ENCODE measurements around the gene PLA2G6. TPM values are rescaled to one million over a fixed set of nuclear protein-coding genes. Genes with fewer than 3 reads are reported as not detected.

The PLA2G6 gene
- total RNA-seq, 6 experiments from 2014 or later = 8.1 to 32.9 (median 19.8) TPM

DNA sequence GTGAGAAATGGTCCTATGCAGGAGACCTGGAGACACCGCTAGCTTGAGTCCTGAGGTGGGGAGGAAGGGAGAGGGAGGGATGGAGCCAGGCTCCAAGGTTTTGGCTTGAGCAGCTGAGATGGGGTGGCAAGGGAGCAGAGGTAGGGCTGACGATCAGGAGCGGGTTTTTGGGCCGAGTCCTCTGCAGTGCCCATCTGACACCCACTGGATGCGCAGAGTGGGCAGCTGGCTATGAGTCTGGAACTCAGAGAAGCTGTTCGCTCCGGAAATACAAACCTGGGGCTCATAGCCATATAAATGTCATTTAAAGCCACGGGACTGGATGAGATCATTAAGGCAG lies 19.7 kb upstream of the PLA2G6 start:
- ATAC-seq (no peak), DNase-seq (no peak)
- intact Hi-C loops (cut with DNase I) = no loop called here
- H3K4me3 ChIP-seq = peak overlapping the region in 1 of 3 donors; percentile 74
- H3K4me1 ChIP-seq = no peaks in the 10 kb centered on the region
- peak overlapping the region; percentile 98 to 100 (median 99) for H3K27ac ChIP-seq
- H3K9me3 ChIP-seq = no peaks in the 10 kb centered on the region
- WGBS (ENCODE audit: insufficient coverage, low coverage, low lambda C conversion rate, missing lambda C conversion rate) = 12% methylated on average over 7 of the region's 8 CpGs
- TF ChIP-seq POLR2A (IDR thresholded peaks at IDR 0.05) = no peak
- TF ChIP-seq, protein P1, sequence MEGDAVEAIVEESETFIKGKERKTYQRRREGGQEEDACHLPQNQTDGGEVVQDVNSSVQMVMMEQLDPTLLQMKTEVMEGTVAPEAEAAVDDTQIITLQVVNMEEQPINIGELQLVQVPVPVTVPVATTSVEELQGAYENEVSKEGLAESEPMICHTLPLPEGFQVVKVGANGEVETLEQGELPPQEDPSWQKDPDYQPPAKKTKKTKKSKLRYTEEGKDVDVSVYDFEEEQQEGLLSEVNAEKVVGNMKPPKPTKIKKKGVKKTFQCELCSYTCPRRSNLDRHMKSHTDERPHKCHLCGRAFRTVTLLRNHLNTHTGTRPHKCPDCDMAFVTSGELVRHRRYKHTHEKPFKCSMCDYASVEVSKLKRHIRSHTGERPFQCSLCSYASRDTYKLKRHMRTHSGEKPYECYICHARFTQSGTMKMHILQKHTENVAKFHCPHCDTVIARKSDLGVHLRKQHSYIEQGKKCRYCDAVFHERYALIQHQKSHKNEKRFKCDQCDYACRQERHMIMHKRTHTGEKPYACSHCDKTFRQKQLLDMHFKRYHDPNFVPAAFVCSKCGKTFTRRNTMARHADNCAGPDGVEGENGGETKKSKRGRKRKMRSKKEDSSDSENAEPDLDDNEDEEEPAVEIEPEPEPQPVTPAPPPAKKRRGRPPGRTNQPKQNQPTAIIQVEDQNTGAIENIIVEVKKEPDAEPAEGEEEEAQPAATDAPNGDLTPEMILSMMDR (IDR thresholded peaks at IDR 0.05) = no peak
- no peaks in the 10 kb centered on the region for H3K36me3 ChIP-seq
- H3K27me3 ChIP-seq = no peaks in the 10 kb centered on the region

- intact Hi-C loops (cut with DNase I) = no loop called here
- no peaks in the 10 kb centered on the region for H3K4me1 ChIP-seq
Observed at GRCh38 chr22:38199826-38200559, 18.4 kb upstream of the PLA2G6 start.

DNA sequence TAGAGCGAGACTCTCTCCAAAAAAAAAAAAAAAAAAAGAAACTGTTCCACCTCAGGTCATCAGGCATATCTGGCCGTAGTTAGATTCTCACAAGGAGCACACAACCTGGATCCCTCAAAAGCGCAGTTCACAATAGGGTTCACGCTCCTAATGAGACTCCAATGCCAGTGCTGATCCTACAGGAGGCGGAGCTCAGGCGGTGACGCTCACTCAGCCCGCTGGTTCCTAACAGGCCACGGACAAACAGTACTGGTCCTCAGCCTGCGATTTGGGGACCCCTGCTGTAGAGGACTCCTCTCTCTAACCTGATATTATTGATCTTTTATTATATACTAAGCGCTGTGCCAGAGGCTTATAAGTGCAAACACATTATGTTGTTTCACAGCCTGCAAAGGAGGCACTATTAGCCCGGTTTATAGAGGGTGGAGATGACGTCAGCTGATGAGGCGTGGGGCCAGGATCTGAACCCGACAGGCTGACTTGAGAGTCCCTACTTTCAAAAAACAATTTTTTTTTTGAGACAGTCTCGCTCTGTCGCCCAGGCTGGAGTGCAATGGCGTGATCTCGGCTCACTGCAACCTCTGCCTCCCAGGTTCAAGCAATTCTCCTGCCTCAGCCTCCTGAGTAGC lies 15.3 kb upstream of the PLA2G6 start:
- Histone ChIP-seq H3K36me3 (no peaks in the 10 kb centered on the region), H3K4me1 (peaks cover 0 to 26% (median 12%) of the 10 kb centered on the region in 4 donors), H3K27ac (no peak overlapping the region), H3K4me3 (no peak overlapping the region), H3K27me3 (no peaks in the 10 kb centered on the region), H3K9me3 (no peaks in the 10 kb centered on the region)
- intact Hi-C loops (cut with DNase I) = no loop called here
- no peak for ATAC-seq
- DNase-seq = no peak
- TF ChIP-seq POLR2A (IDR thresholded peaks at IDR 0.05) = no peak
- TF ChIP-seq, protein P1 (IDR thresholded peaks at IDR 0.05) = no peak
- WGBS (ENCODE audit: insufficient coverage, low coverage, low lambda C conversion rate, missing lambda C conversion rate) = 85% methylated on average over 17 of the region's 19 CpGs

More at GRCh38 chr22:38199826-38200559, 18.4 kb upstream of the PLA2G6 start:
- TF ChIP-seq, protein P1 (IDR thresholded peaks at IDR 0.05) = no peak
- no peak for TF ChIP-seq POLR2A (IDR thresholded peaks at IDR 0.05)
- 55% methylated on average over 4 of the region's 10 CpGs for WGBS (ENCODE audit: insufficient coverage, low coverage, low lambda C conversion rate, missing lambda C conversion rate)
- Histone ChIP-seq H3K36me3 (no peaks in the 10 kb centered on the region), H3K9me3 (no peaks in the 10 kb centered on the region), H3K27me3 (no peaks in the 10 kb centered on the region), H3K4me3 (no peak overlapping the region), H3K27ac (no peak overlapping the region)
- ATAC-seq = no peak
- no peak for DNase-seq

DNA sequence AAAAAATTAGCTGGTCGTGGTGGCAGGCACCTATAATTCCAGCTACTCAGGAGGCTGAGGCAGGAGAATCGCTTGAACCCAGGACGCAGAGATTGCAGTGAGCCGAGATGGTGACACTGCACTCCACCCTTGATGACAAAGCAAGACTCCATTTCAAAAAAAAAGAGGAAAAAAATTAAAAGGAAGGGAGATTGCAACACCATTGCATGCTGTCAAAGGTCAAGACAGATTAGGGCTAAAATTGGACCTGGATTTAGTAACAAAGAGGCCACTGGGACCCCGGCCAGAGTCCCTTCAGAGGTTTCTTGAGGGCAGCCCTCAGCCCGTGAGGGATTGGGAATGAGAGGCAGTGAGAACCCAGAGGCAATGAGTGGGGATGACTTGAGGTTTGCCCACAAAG lies 11.9 kb upstream of the PLA2G6 start:
- Histone ChIP-seq H3K27ac (peak overlapping the region in 1 of 3 donors; percentile 72), H3K27me3 (no peaks in the 10 kb centered on the region), H3K9me3 (no peaks in the 10 kb centered on the region), H3K4me3 (no peak overlapping the region), H3K4me1 (peaks cover 0 to 45% (median 18%) of the 10 kb centered on the region in 4 donors), H3K36me3 (no peaks in the 10 kb centered on the region)
- TF ChIP-seq, protein P1 (IDR thresholded peaks at IDR 0.05) = no peak
- TF ChIP-seq POLR2A (IDR thresholded peaks at IDR 0.05) = no peak
- ATAC-seq (peak; percentile 71 to 84 (median 75)), DNase-seq (peak; percentile 76 to 90 (median 87))
- WGBS (ENCODE audit: insufficient coverage, low coverage, low lambda C conversion rate, missing lambda C conversion rate) = 3% methylated on average over 6 of the region's 6 CpGs
- intact Hi-C loops (cut with DNase I) = no loop called here
